H1 (cell line): Measurements from ENCODE around the gene CRYAB.

Experiments used
- EZH2 ChIP-seq: fragments of 200-600 bp; sonication (generic); IDR thresholded peaks from 2 replicates; pipeline ENCODE4 v1.7.1; 2012; ENCODE audit warnings: low read depth, mild to moderate bottlenecking, moderate library complexity, low read length, inconsistent platforms; ENCODE audit not compliant: severe bottlenecking
- JUND ChIP-seq: IDR thresholded peaks from 2 replicates; pipeline ENCODE4 v1.6.1; 2011; ENCODE audit warnings: mild to moderate bottlenecking, improper control_type of control experiment, low read length
- POLR2AphosphoS5 ChIP-seq: IDR thresholded peaks from 2 replicates; pipeline ENCODE4 v1.6.1; 2011; ENCODE audit warnings: low read depth, low read length

DNA sequence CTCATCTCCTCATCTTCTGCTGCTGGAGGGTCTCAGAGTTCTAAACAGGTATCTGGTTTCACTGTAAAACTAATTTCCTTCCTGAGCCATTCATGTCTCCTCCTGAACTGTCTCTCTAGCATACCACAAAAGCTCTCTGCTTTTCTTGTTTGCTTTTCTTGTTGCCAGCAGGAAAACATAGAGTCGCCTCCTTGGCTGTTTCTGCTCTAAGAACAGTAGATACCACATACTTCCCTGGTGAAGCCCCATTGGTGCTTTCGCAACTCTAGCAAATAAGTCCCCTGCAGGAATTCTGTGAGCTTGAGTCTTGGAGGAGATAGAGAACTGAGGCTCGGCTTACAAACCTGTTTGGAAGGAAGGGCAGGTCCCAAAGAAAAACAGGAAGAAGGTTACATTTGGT is 32.6 kb upstream of the CRYAB start:
- TF ChIP-seq POLR2AphosphoS5 (no peak), EZH2 (no peak), JUND (no peak)
